Skin epidermis (tissue), 12 donors: ENCODE measurements around the gene TBC1D32.
"Not testable (repeated sequence)": the region's sequence is repeated elsewhere in the genome, so short reads cannot be mapped to it uniquely, and the experiment has no call there.

Experiments used
- H3K27ac ChIP-seq, 21 experiments: fragments of 200-600 bp; sonication (generic) in 11 of 21; one replicate each; pipeline ENCODE4 v1.5.0; 2020; ENCODE audit warnings: mild to moderate bottlenecking in 3 of 21, inconsistent platforms in 2 of 21, moderate library complexity in 2 of 21
- H3K4me3 ChIP-seq, 7 experiments: fragments of 200-600 bp; sonication (generic) in 2 of 7; one replicate each; pipeline ENCODE4 v1.5.0; 2020; ENCODE audit warnings: inconsistent platforms in 2 of 7, mild to moderate bottlenecking in 2 of 7, moderate library complexity in 1 of 7

The TBC1D32 gene

GRCh38 chr6:121048593-121048992 is 285.7 kb downstream of the TBC1D32 start:
- not testable (repeated sequence) for H3K4me3 ChIP-seq, H3K27ac ChIP-seq

GRCh38 chr6:121044905-121045304 is 289.4 kb downstream of the TBC1D32 start:
- not testable (repeated sequence) for H3K27ac ChIP-seq, H3K4me3 ChIP-seq

GRCh38 chr6:121043706-121044105 is 290.6 kb downstream of the TBC1D32 start:
- H3K27ac ChIP-seq, H3K4me3 ChIP-seq: not testable (repeated sequence)

GRCh38 chr6:121043211-121043610 is 291.1 kb downstream of the TBC1D32 start:
- H3K4me3 ChIP-seq, H3K27ac ChIP-seq: not testable (repeated sequence)

- H3K4me3 ChIP-seq: no peak overlapping the region
- no peak overlapping the region for H3K27ac ChIP-seq
Measured at GRCh38 chr6:121042766-121043165, 291.5 kb downstream of the TBC1D32 start.

- Histone ChIP-seq H3K4me3 (no peak overlapping the region), H3K27ac (no peak overlapping the region)
Measured at GRCh38 chr6:121040831-121041230, 293.4 kb downstream of the TBC1D32 start.

- Histone ChIP-seq H3K4me3 (no peak overlapping the region), H3K27ac (no peak overlapping the region)
Measured at GRCh38 chr6:121033091-121033490, 301.2 kb downstream of the TBC1D32 start.

- Histone ChIP-seq H3K4me3 (no peak overlapping the region), H3K27ac (no peak overlapping the region)
Measured at GRCh38 chr6:121032268-121033006, 301.8 kb downstream of the TBC1D32 start.
